Neuron (in vitro differentiated cells): ENCODE data around the gene DCTD.

ENCODE experiments used
- H2AFZ ChIP-seq: one replicate; pipeline ENCODE4 v1.6.1; 2013; ENCODE audit warnings: low read depth, mild to moderate bottlenecking, inconsistent platforms, low read length, moderate library complexity
- H3K27me3 ChIP-seq: one replicate; pipeline ENCODE4 v1.6.1; 2013; ENCODE audit warnings: low read length; ENCODE audit not compliant: insufficient read depth
- H3K36me3 ChIP-seq: one replicate; pipeline ENCODE4 v1.6.1; 2013; ENCODE audit warnings: low read length; ENCODE audit not compliant: insufficient read depth
- H3K4me1 ChIP-seq: one replicate; pipeline ENCODE4 v1.6.1; 2013; ENCODE audit warnings: low read length; ENCODE audit not compliant: insufficient read depth
- H3K4me3 ChIP-seq: 2 replicates; pipeline ENCODE4 v1.5.1; 2013; ENCODE audit warnings: mild to moderate bottlenecking, low read length, moderate library complexity
- H3K9me3 ChIP-seq: one replicate; pipeline ENCODE4 v1.6.1; 2013; ENCODE audit warnings: low read length

The DCTD gene

GRCh38 chr4:182917182-182918043, at the start of gene DCTD:
DCTD (minus strand) TSS chr4:182917386; CDS start chr4:182915568, 1,818 bp downstream.
- no peaks in the 10 kb centered on the region for H3K9me3 ChIP-seq
- H3K36me3 ChIP-seq, result peaks cover 27% of the 10 kb centered on the region
- H2AFZ ChIP-seq, result peak within 1 kb of the TSS; percentile 96
- peaks cover 15% of the 10 kb centered on the region for H3K4me1 ChIP-seq
- no peaks in the 10 kb centered on the region for H3K27me3 ChIP-seq
- peak within 1 kb of the TSS; percentile 88 for H3K4me3 ChIP-seq

GRCh38 chr4:182960746-182961145, 43.6 kb upstream of the DCTD start:
- Histone ChIP-seq H3K27me3 (no peaks in the 10 kb centered on the region), H3K4me1 (no peaks in the 10 kb centered on the region), H3K9me3 (peaks cover 5% of the 10 kb centered on the region), H3K36me3 (no peaks in the 10 kb centered on the region), H3K4me3 (no peak overlapping the region), H2AFZ (no peak overlapping the region)

- Histone ChIP-seq H3K4me3 (no peak overlapping the region), H3K27me3 (no peaks in the 10 kb centered on the region), H3K9me3 (peaks cover 5% of the 10 kb centered on the region), H3K4me1 (no peaks in the 10 kb centered on the region), H2AFZ (no peak overlapping the region), H3K36me3 (no peaks in the 10 kb centered on the region)
Observed at GRCh38 chr4:182960228-182960627, 43.0 kb upstream of the DCTD start.

DNA sequence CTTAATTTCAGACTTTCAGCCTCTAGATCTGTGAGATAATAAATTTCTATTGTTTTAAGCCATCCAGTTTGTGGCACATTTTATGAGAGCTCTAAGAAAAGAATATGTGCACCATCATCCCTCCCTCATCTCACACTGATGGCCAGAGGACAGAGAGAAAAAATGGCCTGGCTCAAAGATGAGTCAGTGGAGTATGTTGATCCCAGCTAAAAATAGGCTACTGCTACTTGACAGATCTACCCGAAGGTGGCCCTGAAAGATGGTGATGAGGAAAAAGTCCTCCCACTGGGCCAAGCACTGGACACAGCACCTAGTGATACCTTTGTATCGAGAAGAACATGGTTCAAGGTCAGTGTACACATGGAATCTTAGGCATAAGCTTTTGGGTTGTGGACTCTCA, 38.2 kb upstream of the DCTD start:
- Histone ChIP-seq H3K4me3 (no peak overlapping the region), H3K36me3 (no peaks in the 10 kb centered on the region), H3K9me3 (peaks cover 5% of the 10 kb centered on the region), H2AFZ (no peak overlapping the region), H3K27me3 (no peaks in the 10 kb centered on the region), H3K4me1 (no peaks in the 10 kb centered on the region)

GRCh38 chr4:182944484-182945213, 27.5 kb upstream of the DCTD start:
- Histone ChIP-seq H2AFZ (no peak overlapping the region), H3K36me3 (no peaks in the 10 kb centered on the region), H3K27me3 (no peaks in the 10 kb centered on the region), H3K4me3 (no peak overlapping the region), H3K9me3 (no peaks in the 10 kb centered on the region), H3K4me1 (no peaks in the 10 kb centered on the region)

DNA sequence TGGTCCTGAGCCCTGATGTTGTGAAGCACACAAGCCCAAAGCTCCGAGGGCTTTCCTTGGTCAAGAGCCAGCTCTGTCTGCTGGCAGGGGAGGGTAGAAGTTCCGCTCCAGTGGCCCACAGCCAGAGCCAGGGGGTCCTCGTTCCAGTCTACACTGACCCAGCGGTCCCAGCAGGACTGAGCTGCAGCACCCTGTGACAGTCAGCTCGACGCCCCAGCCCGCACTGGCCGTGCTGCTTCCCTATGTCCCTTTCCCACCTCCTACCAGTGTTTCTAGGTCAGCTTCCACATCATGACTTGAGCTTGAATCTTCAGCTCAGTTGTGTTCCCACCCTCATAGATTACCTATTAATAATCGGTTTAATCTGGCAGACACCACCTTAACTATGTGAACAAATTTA, 22.5 kb upstream of the DCTD start:
- Histone ChIP-seq H3K4me1 (no peaks in the 10 kb centered on the region), H2AFZ (no peak overlapping the region), H3K27me3 (no peaks in the 10 kb centered on the region), H3K36me3 (no peaks in the 10 kb centered on the region), H3K4me3 (no peak overlapping the region), H3K9me3 (no peaks in the 10 kb centered on the region)

GRCh38 chr4:182938205-182938645, 21.0 kb upstream of the DCTD start:
- Histone ChIP-seq H3K36me3 (no peaks in the 10 kb centered on the region), H2AFZ (no peak overlapping the region), H3K9me3 (no peaks in the 10 kb centered on the region), H3K27me3 (no peaks in the 10 kb centered on the region), H3K4me3 (peak overlapping the region; percentile 6), H3K4me1 (no peaks in the 10 kb centered on the region)

DNA sequence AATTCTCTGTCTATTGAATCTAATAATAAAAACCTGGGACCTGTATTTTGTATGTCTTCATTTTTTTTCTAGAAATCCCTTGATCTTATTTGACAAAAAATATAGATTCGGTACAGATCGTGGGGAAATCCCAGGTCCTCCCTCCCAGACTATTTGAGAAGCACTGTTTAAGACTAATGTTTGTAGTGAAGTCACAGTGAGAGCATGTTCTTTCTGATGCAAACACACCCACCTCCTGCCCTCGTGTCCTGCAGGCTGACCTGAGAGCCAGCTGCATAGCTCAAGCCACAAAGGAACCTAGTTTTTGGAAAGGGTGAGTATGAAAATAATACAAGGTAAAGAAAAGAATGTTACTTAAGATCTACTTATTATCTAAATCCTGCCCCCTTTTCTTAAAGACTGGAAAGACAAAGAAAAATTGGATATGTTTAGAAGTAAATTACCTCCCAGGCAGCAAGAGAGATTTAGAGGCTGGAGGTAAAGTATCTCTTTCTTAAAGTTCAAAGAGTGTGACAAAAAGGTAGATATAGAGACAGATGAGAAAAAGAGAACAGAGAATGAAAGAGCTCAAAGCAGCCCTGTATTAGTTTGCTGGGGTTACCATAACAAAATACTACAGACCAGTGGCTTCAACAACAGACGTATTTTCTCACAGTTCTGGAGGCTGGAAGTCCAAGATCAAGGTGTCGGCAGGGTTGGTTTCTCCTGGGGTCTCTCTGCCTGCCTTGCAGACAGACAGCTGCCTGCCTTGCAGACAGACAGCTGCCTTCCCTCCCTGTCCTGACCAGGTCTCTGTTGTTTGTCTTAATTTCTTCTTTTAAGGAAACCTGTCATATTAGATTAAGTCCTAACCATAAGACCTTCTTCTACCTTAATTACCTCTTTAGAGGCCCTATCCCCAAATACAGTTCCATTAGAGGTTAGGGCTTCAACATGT, 20.4 kb upstream of the DCTD start:
- Histone ChIP-seq H2AFZ (no peak overlapping the region), H3K27me3 (no peaks in the 10 kb centered on the region), H3K4me1 (no peaks in the 10 kb centered on the region), H3K36me3 (no peaks in the 10 kb centered on the region), H3K4me3 (no peak overlapping the region), H3K9me3 (no peaks in the 10 kb centered on the region)

DNA sequence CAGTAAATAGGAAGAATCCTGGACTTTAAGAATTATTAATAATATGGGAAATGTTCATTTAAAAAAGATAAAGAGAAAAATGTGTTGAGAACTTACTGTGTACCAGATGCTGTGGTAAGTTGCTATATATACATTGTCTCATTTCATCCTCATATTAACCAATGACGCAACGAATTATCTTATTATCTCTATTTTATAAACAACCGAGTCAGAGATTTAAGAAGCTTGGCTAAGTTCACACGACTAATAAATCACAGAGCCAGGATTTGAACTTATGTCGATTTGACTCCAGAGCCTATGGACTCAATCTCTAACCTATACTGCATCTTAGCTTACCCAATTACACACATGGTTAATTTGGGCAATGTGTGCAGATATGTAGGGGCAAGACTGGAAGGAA, 15.5 kb upstream of the DCTD start:
- Histone ChIP-seq H3K9me3 (no peaks in the 10 kb centered on the region), H3K27me3 (no peaks in the 10 kb centered on the region), H2AFZ (no peak overlapping the region), H3K4me1 (no peaks in the 10 kb centered on the region), H3K4me3 (no peak overlapping the region), H3K36me3 (no peaks in the 10 kb centered on the region)

DNA sequence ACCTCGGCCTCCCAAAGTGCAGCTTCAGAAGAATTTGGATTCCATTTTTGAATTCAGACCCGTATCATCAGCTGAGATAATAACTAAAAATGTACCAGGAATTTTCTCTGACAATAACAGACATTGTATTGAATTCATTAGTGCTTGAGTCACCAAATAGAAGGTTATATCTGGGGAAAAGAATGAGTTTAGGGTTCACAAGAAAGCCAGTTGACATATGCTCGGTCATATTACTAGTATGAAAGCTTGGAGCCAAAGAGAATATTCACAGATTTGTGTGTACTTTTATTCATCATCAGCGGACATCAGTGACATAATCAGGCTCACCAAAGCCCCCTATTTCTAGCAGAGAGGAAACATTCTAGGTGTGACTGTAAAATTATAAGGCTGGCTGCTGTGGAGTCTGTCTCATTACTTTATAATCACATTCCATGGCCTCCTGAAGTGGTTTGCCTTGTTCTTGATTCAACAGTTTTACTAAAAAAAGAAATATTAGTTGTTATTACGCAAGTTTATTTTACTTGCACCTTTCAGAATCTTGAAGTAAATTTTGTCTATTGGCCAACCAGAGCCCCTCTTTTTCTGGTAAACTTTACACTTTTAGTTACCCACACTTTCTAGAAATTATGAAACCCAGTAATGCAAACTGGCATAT, 14.6 kb upstream of the DCTD start:
- Histone ChIP-seq H3K4me3 (no peak overlapping the region), H3K4me1 (no peaks in the 10 kb centered on the region), H3K27me3 (no peaks in the 10 kb centered on the region), H2AFZ (no peak overlapping the region), H3K36me3 (no peaks in the 10 kb centered on the region), H3K9me3 (no peaks in the 10 kb centered on the region)

- Histone ChIP-seq H3K36me3 (no peaks in the 10 kb centered on the region), H3K4me3 (no peak overlapping the region), H2AFZ (no peak overlapping the region), H3K27me3 (no peaks in the 10 kb centered on the region), H3K9me3 (no peaks in the 10 kb centered on the region), H3K4me1 (no peaks in the 10 kb centered on the region)
Observed at GRCh38 chr4:182930889-182931288, 13.7 kb upstream of the DCTD start.

DNA sequence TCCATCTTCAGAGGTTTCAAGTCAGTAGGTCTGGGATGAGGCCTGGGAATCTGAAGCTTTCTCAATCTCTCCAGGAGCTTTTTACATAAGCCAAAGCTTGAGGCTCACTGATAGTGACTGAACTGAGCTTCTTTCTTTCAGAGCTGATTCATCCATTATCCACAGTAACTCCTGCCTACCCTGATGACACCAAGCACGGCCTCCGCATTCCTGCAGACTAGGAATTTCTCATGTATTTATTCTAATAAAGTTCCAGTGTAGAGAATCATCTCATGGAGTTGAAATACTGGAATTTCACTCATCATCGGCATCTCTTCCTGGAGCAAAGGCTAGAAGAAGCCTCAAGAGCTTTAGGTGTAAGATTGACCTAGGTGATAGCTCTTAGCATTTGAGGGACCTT, 12.1 kb upstream of the DCTD start:
- Histone ChIP-seq H2AFZ (no peak overlapping the region), H3K4me3 (no peak overlapping the region), H3K4me1 (no peaks in the 10 kb centered on the region), H3K36me3 (no peaks in the 10 kb centered on the region), H3K27me3 (no peaks in the 10 kb centered on the region), H3K9me3 (no peaks in the 10 kb centered on the region)
